Ishikawa (cell line): ENCODE measurements around the gene HMGN5.

Experiments
- CEBPB ChIP-seq: IDR thresholded peaks from 2 replicates; pipeline ENCODE4 v1.6.1; 2012
- CREB1 ChIP-seq: IDR thresholded peaks from 2 replicates; pipeline ENCODE4 v1.6.1; 2012; ENCODE audit warnings: low read depth
- EGR1 ChIP-seq: IDR thresholded peaks from 2 replicates; pipeline ENCODE4 v1.6.1; 2012
- EP300 ChIP-seq: IDR thresholded peaks from 2 replicates; pipeline ENCODE4 v1.6.1; 2012; ENCODE audit warnings: borderline replicate concordance
- FOXM1 ChIP-seq: IDR thresholded peaks from 2 replicates; pipeline ENCODE4 v1.6.1; 2012; ENCODE audit warnings: low read depth, borderline replicate concordance
- MAX ChIP-seq: IDR thresholded peaks from 2 replicates; pipeline ENCODE4 v1.6.1; 2012
- NFIC ChIP-seq: IDR thresholded peaks from 2 replicates; pipeline ENCODE4 v1.6.1; 2012
- RAD21 ChIP-seq: IDR thresholded peaks from 2 replicates; pipeline ENCODE4 v1.6.1; 2012; ENCODE audit warnings: low read depth
- TAF1 ChIP-seq: IDR thresholded peaks from 2 replicates; pipeline ENCODE4 v1.6.1; 2012; ENCODE audit warnings: low read depth, mild to moderate bottlenecking
- TCF12 ChIP-seq: IDR thresholded peaks from 2 replicates; pipeline ENCODE4 v1.6.1; 2012; ENCODE audit warnings: low read depth
- TEAD4 ChIP-seq: IDR thresholded peaks from 2 replicates; pipeline ENCODE4 v1.6.1; 2012
- YY1 ChIP-seq: IDR thresholded peaks from 2 replicates; pipeline ENCODE4 v1.6.1; 2012; ENCODE audit warnings: low read depth
- ZBTB7A ChIP-seq: IDR thresholded peaks from 2 replicates; pipeline ENCODE4 v1.6.1; 2012; ENCODE audit warnings: low read depth
- TF ChIP-seq, protein P1 (sequence below): IDR thresholded peaks from 2 replicates; pipeline ENCODE4 v1.6.1; 2012
- TF ChIP-seq, protein P2 (sequence below): IDR thresholded peaks from 2 replicates; pipeline ENCODE4 v1.6.1; 2012; ENCODE audit warnings: low read depth, mild to moderate bottlenecking

HMGN5 gene

GRCh38 chrX:81202943-81203342 is 1.2 kb upstream of the HMGN5 start:
- no peak for TF ChIP-seq YY1
- no peak for TF ChIP-seq RAD21
- TF ChIP-seq EGR1: no peak
- TF ChIP-seq, protein P1, sequence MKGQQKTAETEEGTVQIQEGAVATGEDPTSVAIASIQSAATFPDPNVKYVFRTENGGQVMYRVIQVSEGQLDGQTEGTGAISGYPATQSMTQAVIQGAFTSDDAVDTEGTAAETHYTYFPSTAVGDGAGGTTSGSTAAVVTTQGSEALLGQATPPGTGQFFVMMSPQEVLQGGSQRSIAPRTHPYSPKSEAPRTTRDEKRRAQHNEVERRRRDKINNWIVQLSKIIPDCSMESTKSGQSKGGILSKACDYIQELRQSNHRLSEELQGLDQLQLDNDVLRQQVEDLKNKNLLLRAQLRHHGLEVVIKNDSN: no peak
- TF ChIP-seq FOXM1: no peak
- TF ChIP-seq TAF1: no peak
- TF ChIP-seq CREB1: no peak
- no peak for TF ChIP-seq TCF12
- TF ChIP-seq ZBTB7A: no peak
- TF ChIP-seq, protein P2, sequence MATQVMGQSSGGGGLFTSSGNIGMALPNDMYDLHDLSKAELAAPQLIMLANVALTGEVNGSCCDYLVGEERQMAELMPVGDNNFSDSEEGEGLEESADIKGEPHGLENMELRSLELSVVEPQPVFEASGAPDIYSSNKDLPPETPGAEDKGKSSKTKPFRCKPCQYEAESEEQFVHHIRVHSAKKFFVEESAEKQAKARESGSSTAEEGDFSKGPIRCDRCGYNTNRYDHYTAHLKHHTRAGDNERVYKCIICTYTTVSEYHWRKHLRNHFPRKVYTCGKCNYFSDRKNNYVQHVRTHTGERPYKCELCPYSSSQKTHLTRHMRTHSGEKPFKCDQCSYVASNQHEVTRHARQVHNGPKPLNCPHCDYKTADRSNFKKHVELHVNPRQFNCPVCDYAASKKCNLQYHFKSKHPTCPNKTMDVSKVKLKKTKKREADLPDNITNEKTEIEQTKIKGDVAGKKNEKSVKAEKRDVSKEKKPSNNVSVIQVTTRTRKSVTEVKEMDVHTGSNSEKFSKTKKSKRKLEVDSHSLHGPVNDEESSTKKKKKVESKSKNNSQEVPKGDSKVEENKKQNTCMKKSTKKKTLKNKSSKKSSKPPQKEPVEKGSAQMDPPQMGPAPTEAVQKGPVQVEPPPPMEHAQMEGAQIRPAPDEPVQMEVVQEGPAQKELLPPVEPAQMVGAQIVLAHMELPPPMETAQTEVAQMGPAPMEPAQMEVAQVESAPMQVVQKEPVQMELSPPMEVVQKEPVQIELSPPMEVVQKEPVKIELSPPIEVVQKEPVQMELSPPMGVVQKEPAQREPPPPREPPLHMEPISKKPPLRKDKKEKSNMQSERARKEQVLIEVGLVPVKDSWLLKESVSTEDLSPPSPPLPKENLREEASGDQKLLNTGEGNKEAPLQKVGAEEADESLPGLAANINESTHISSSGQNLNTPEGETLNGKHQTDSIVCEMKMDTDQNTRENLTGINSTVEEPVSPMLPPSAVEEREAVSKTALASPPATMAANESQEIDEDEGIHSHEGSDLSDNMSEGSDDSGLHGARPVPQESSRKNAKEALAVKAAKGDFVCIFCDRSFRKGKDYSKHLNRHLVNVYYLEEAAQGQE: no peak
- no peak for TF ChIP-seq CEBPB
- TF ChIP-seq NFIC: no peak
- TF ChIP-seq EP300: no peak
- no peak for TF ChIP-seq TEAD4

GRCh38 chrX:81202456-81202819 is 725 bp upstream of the HMGN5 start:
- TF ChIP-seq MAX (no peak), CREB1 (no peak), FOXM1 (no peak), TEAD4 (no peak), TCF12 (no peak), RAD21 (no peak), NFIC (no peak), ZBTB7A (no peak), TAF1 (no peak)

DNA sequence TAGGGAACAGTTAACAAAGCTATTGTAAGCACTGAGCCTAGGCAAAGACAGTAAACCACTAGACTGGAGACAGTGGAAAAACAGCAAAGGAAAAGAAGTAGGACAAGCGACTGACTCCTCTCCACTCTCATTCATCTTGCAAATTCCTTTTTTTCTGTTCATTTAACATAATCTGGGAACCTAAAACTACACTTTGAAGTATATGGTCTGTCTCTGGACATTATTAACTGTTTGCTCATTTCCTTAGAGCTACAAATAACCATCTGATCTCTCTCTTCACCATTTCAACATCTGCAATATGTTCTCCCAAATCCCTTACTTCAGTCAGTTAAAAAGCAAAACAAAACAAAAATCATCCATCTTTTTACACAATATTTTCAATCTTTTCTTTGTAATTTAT is 642 bp downstream of the HMGN5 start:
- TF ChIP-seq EP300 (no peak), TCF12 (no peak), TAF1 (no peak), FOXM1 (no peak), ZBTB7A (no peak), CREB1 (no peak), NFIC (no peak), TEAD4 (no peak), RAD21 (no peak), CEBPB (no peak), MAX (no peak), EGR1 (no peak), YY1 (no peak)
- TF ChIP-seq, protein P2: no peak

DNA sequence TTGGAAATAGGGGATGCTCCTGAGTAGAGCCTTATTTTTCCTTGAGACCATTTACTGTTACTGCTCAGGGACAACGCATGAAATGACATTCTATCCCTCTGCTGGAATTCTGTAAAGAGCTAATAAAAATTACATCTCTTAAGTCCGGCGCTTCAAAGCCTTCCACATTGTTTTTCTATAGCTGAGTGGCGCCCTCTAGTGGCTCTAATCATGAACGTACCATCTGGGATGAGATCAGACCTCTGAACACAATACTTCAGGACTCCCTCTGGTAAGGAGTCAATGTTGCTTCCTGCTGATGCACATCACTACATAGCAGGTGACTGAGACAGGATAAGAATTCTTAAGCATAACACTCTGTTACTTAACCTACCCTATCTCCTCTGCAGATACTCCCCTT is 6.0 kb downstream of the HMGN5 start:
- TF ChIP-seq RAD21: peak; percentile 51
- TF ChIP-seq, protein P2: no peak

DNA sequence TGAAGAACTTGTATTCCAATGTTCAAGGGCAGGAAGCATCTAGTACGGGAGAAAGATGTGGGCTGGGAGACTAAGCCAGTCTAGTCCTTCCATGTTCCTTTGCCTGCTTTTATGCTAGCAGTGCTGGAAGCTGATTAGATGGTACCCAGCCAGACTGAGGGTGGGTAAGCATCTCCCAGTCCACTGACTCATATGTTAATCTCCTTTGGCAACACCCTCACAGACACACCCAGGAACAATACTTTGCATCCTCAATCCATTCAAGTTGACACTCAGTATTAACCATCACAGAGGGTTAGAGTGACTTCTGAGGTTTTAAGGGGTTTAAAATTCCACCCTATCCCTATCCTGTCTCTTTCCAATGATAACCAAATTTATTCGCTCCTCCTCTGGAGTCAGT is 6.5 kb downstream of the HMGN5 start:
- no peak for TF ChIP-seq CEBPB
- no peak for TF ChIP-seq NFIC
- TF ChIP-seq TCF12: no peak
- no peak for TF ChIP-seq TEAD4
- no peak for TF ChIP-seq EGR1
- TF ChIP-seq ZBTB7A: no peak
- no peak for TF ChIP-seq MAX
- TF ChIP-seq CREB1: no peak
- no peak for TF ChIP-seq FOXM1
- no peak for TF ChIP-seq YY1
- TF ChIP-seq, protein P2: no peak
